Measurements from ENCODE around the gene DCAF12.

DNA sequence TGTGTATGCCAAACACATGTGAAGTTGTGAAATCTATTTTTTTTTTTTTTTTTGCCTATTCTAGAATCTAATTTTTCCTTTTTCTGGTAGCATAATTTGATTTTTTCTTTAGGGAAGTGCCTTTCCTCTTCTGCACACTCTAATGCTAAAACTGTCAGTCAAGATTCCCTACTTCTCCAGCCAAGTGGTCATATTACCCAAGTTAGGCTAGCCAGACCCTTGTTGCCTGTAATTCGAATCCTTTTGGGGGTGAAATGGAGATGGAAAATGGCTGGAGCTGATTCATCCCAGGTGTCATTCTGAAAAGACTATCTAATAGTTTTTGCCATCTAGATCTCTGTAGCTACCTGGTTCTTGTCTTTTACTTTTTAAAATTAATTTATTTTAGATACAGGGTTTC is 27.6 kb upstream of the DCAF12 start:
- TF ChIP-seq, protein P1, sequence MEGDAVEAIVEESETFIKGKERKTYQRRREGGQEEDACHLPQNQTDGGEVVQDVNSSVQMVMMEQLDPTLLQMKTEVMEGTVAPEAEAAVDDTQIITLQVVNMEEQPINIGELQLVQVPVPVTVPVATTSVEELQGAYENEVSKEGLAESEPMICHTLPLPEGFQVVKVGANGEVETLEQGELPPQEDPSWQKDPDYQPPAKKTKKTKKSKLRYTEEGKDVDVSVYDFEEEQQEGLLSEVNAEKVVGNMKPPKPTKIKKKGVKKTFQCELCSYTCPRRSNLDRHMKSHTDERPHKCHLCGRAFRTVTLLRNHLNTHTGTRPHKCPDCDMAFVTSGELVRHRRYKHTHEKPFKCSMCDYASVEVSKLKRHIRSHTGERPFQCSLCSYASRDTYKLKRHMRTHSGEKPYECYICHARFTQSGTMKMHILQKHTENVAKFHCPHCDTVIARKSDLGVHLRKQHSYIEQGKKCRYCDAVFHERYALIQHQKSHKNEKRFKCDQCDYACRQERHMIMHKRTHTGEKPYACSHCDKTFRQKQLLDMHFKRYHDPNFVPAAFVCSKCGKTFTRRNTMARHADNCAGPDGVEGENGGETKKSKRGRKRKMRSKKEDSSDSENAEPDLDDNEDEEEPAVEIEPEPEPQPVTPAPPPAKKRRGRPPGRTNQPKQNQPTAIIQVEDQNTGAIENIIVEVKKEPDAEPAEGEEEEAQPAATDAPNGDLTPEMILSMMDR (IDR thresholded peaks at IDR 0.05): no peak
- TF ChIP-seq EZH2phosphoT487 (IDR thresholded peaks at IDR 0.05): no peak
